Measurements from ENCODE around the gene CD81. TPM values are rescaled to one million over a fixed set of nuclear protein-coding genes. Genes with fewer than 3 reads are reported as not detected.
A peak's percentile ranks its signal among the peaks of the same experiment; 100 is the strongest.

CD81 gene
- total and polyA plus RNA-seq, 2 experiments from 2014 or later = 67.6 to 434 TPM

DNA sequence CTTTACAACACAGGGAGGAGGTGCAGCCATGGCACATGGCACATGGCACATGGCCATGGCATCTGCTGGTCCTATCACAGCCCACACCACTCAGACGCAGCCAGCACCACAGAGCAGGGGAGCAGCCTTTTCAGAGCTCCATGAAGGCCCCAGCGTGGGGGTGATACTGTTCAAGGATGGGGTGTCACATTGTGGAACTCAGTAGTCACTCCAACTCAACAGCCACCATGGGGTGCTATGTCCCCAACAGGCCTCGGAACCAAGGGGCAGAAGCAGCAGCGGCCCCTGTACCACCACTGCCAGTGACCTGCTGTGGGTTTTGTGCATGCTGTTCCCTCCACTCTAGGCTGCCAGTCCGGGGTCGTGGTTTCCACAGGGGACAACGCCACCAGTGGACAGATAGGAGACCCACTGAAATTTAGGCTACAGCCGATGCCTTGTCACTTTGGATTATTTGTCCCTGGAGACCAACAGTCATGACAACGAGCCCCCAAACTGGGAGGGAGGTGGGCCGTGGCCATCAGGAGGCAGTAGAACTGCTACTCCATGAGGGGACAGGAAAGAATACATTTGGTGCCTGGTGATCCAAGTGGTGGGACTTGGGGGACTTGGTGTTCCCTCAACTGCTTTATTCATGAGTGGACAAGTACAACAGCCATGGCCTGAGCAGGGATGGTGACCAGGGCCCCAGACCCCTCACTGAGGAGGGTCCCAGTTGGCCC is 30.4 kb upstream of the CD81 start:
- no peaks in the 10 kb centered on the region for H3K27me3 ChIP-seq (replicated peaks; ENCODE audit: insufficient read depth)
- H4K20me1 ChIP-seq (ENCODE audit: insufficient read depth) = no peaks in the 10 kb centered on the region
- H3K4me1 ChIP-seq (ENCODE audit: insufficient read depth) = no peaks in the 10 kb centered on the region
- H3K9me3 ChIP-seq (ENCODE audit: low read depth) = no peaks in the 10 kb centered on the region
- H3K4me3 ChIP-seq = no peak overlapping the region
- 37 to 48% methylated on average over 10 of the region's 10 CpGs for WGBS, 2 experiments (ENCODE audit: low coverage in 1 of 2, low lambda C conversion rate in 2 of 2, missing lambda C conversion rate in 2 of 2)
- in situ Hi-C loops (cut with MboI) = no loop called here
- no peaks in the 10 kb centered on the region for H3K9me2 ChIP-seq (ENCODE audit: insufficient read depth)
- no peak overlapping the region for H3K27ac ChIP-seq
- H3K79me2 ChIP-seq (ENCODE audit: insufficient read depth) = no peaks in the 10 kb centered on the region
- TF ChIP-seq EZH2 (IDR thresholded peaks at IDR 0.05; ENCODE audit: insufficient read depth, poor library complexity, severe bottlenecking) (no peak), EZH2phosphoT487 (IDR thresholded peaks at IDR 0.05; ENCODE audit: insufficient read depth, low read depth) (no peak)
- no peak overlapping the region for H3K4me2 ChIP-seq (ENCODE audit: unreplicated experiment)
- H2AFZ ChIP-seq = no peak overlapping the region
- no peaks in the 10 kb centered on the region for H3K36me3 ChIP-seq (ENCODE audit: low read depth)
- DNase-seq = no peak
- no peak overlapping the region for H3K9ac ChIP-seq
- peaks cover 9% of the 10 kb centered on the region for H3F3A ChIP-seq (ENCODE audit: insufficient read depth)

DNA sequence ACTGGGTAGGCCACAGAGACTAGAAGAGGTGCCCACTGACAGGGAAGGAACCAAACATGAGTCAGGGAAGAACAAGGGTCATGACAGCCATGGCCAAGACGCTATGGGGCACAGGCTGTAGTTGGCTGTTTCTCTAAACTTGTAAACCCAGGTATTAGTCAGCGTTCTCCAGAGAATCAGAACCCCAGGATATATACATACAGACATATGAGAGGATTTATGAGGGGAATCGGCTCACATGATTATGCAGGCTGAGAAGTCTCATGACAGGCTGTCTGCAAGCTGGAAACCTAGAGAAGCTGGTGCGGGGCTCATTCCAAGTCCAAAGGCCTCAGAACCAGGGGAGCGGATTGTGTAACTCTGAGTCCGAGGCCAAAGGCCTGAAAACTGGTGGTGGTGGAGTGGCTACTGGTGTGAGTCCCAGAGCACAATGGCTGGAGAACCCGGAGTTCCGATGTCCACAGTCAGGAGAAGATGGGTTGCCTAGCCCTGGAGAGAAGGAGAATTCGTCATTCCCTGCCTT is 29.7 kb upstream of the CD81 start:
- Histone ChIP-seq H3K9ac (no peak overlapping the region), H3K27ac (no peak overlapping the region), H3K9me2 (ENCODE audit: insufficient read depth) (no peaks in the 10 kb centered on the region), H4K20me1 (ENCODE audit: insufficient read depth) (no peaks in the 10 kb centered on the region), H3K9me3 (ENCODE audit: low read depth) (no peaks in the 10 kb centered on the region), H3K27me3 (replicated peaks; ENCODE audit: insufficient read depth) (no peaks in the 10 kb centered on the region), H3F3A (ENCODE audit: insufficient read depth) (peaks cover 9% of the 10 kb centered on the region), H3K4me1 (ENCODE audit: insufficient read depth) (no peaks in the 10 kb centered on the region), H3K36me3 (ENCODE audit: low read depth) (no peaks in the 10 kb centered on the region), H3K79me2 (ENCODE audit: insufficient read depth) (no peaks in the 10 kb centered on the region), H3K4me3 (no peak overlapping the region), H3K4me2 (ENCODE audit: unreplicated experiment) (no peak overlapping the region), H2AFZ (no peak overlapping the region)
- DNase-seq = no peak
- WGBS, 2 experiments (ENCODE audit: low coverage in 1 of 2, low lambda C conversion rate in 2 of 2, missing lambda C conversion rate in 2 of 2) = 48 to 53% methylated on average over 9 of the region's 9 CpGs
- TF ChIP-seq EZH2 (IDR thresholded peaks at IDR 0.05; ENCODE audit: insufficient read depth, poor library complexity, severe bottlenecking) (no peak), EZH2phosphoT487 (IDR thresholded peaks at IDR 0.05; ENCODE audit: insufficient read depth, low read depth) (no peak)
- in situ Hi-C loops (cut with MboI) = no loop called here

DNA sequence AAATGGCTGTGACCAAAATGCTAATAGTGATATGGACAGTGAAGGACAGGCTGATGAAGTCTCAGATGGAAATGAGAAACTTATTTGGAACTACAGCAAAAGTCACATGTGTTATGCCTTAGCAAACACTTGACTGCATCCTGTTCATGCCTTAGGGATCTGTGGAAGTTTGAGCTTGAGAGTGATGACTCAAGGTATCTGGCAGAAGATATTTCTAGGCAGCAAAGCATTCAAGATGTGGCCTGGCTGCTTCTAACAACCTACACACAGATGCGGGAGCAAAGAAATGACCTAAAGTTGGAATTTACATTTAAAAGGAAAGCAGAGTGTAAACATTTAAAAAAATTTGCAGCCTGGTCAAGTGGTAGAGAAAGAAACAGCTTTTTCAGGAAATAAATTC is 28.1 kb upstream of the CD81 start:
- no peaks in the 10 kb centered on the region for H3K9me2 ChIP-seq (ENCODE audit: insufficient read depth)
- no peak overlapping the region for H3K4me2 ChIP-seq (ENCODE audit: unreplicated experiment)
- peaks cover 9% of the 10 kb centered on the region for H3F3A ChIP-seq (ENCODE audit: insufficient read depth)
- peak; percentile 35 for DNase-seq
- H4K20me1 ChIP-seq (ENCODE audit: insufficient read depth) = no peaks in the 10 kb centered on the region
- in situ Hi-C loops (cut with MboI) = no loop called here
- TF ChIP-seq EZH2phosphoT487 (IDR thresholded peaks at IDR 0.05; ENCODE audit: insufficient read depth, low read depth) (no peak), EZH2 (IDR thresholded peaks at IDR 0.05; ENCODE audit: insufficient read depth, poor library complexity, severe bottlenecking) (no peak)
- no peaks in the 10 kb centered on the region for H3K79me2 ChIP-seq (ENCODE audit: insufficient read depth)
- no peak overlapping the region for H3K27ac ChIP-seq
- H3K4me1 ChIP-seq (ENCODE audit: insufficient read depth) = no peaks in the 10 kb centered on the region
- WGBS, 2 experiments (ENCODE audit: low coverage in 1 of 2, low lambda C conversion rate in 2 of 2, missing lambda C conversion rate in 2 of 2) = 93 to 100% methylated on average over 1 of the region's 1 CpG
- no peaks in the 10 kb centered on the region for H3K9me3 ChIP-seq (ENCODE audit: low read depth)
- H3K4me3 ChIP-seq = no peak overlapping the region
- H3K36me3 ChIP-seq (ENCODE audit: low read depth) = no peaks in the 10 kb centered on the region
- H2AFZ ChIP-seq = no peak overlapping the region
- H3K27me3 ChIP-seq (replicated peaks; ENCODE audit: insufficient read depth) = no peaks in the 10 kb centered on the region
- no peak overlapping the region for H3K9ac ChIP-seq

DNA sequence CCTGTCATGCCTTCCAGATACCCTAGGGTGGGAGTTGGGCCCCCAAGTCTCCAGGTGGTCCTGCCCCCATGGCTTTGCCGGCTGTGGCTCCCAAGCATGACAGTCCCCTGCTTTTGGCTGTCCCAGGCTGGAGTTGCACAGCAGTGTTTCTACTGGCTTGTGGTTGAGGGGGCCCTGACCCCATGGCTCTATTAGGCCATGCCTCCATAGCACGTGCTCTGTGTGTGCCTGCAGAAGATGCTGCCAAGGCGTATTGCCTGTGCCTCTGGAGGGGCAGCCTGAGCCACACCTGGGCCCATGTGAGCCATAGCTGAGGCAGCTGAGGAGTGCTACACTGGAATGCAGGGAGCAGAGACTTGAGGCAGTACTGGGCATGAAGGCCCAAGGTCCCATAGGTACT is 25.4 kb upstream of the CD81 start:
- no peak for DNase-seq
- H3F3A ChIP-seq (ENCODE audit: insufficient read depth) = peaks cover 9% of the 10 kb centered on the region

More for the DNA sequence above, 25.4 kb upstream of the CD81 start:
- Histone ChIP-seq H4K20me1 (ENCODE audit: insufficient read depth) (no peaks in the 10 kb centered on the region), H3K4me1 (ENCODE audit: insufficient read depth) (peaks cover 11% of the 10 kb centered on the region; the same call in 1 of the 2 replicates), H3K36me3 (ENCODE audit: low read depth) (no peaks in the 10 kb centered on the region), H2AFZ (no peak overlapping the region), H3K79me2 (ENCODE audit: insufficient read depth) (no peaks in the 10 kb centered on the region), H3K4me2 (ENCODE audit: unreplicated experiment) (no peak overlapping the region), H3K27me3 (replicated peaks; ENCODE audit: insufficient read depth) (no peaks in the 10 kb centered on the region), H3K9me2 (ENCODE audit: insufficient read depth) (no peaks in the 10 kb centered on the region), H3K9me3 (ENCODE audit: low read depth) (no peaks in the 10 kb centered on the region), H3K27ac (no peak overlapping the region), H3K9ac (no peak overlapping the region), H3K4me3 (no peak overlapping the region)
- TF ChIP-seq EZH2phosphoT487 (IDR thresholded peaks at IDR 0.05; ENCODE audit: insufficient read depth, low read depth) (no peak), EZH2 (IDR thresholded peaks at IDR 0.05; ENCODE audit: insufficient read depth, poor library complexity, severe bottlenecking) (no peak)
- 48 to 49% methylated on average over 3 of the region's 3 CpGs for WGBS, 2 experiments (ENCODE audit: low coverage in 1 of 2, low lambda C conversion rate in 2 of 2, missing lambda C conversion rate in 2 of 2)
- in situ Hi-C loops (cut with MboI) = no loop called here
